Measurements from ENCODE around the gene ABITRAM. TPM values are rescaled to one million over a fixed set of nuclear protein-coding genes. Genes with fewer than 3 reads are reported as not detected.
A peak's percentile ranks its signal among the peaks of the same experiment; 100 is the strongest.

ABITRAM gene
- total and polyA plus RNA-seq, 2 of the 13 experiments (the other 11 are each of a cell fraction or from before 2014, with no cell fraction given): 10.2 to 21.6 TPM

GRCh38 chr9:108894225-108894997 is 39.8 kb upstream of the ABITRAM start (continued):
- no peak for TF ChIP-seq ZFP91 (CRISPR knock-in tag; IDR thresholded peaks at IDR 0.05; ENCODE audit: borderline replicate concordance)
- no peak for TF ChIP-seq ZNF350 (CRISPR knock-in tag; IDR thresholded peaks at IDR 0.05; ENCODE audit: borderline replicate concordance, low read depth)
- TF ChIP-seq SAP130 (CRISPR knock-in tag; IDR thresholded peaks at IDR 0.05; ENCODE audit: low read depth): peak; percentile 90
- no peak for TF ChIP-seq SMARCE1 (IDR thresholded peaks at IDR 0.05; ENCODE audit: borderline replicate concordance)
- TF ChIP-seq SATB2 (CRISPR knock-in tag; IDR thresholded peaks at IDR 0.05): peak; percentile 80; the same call in 1 of the 2 replicates
- no peak for TF ChIP-seq ZNF234 (CRISPR knock-in tag; conservative IDR thresholded peaks at IDR 0.05)
- TF ChIP-seq DZIP1 (CRISPR knock-in tag; IDR thresholded peaks at IDR 0.05): no peak
- TF ChIP-seq ETS1 (CRISPR knock-in tag; IDR thresholded peaks at IDR 0.05): no peak
- TF ChIP-seq ZNF770 (CRISPR knock-in tag; IDR thresholded peaks at IDR 0.05): no peak
- TF ChIP-seq ZNF660 (CRISPR knock-in tag; IDR thresholded peaks at IDR 0.05; ENCODE audit: borderline replicate concordance, low read depth): no peak
- peak; percentile 27; the same call in 1 of the 2 replicates for TF ChIP-seq ZFX (CRISPR knock-in tag; IDR thresholded peaks at IDR 0.05; ENCODE audit: low read depth)
- no peak for TF ChIP-seq U2AF2 (IDR thresholded peaks at IDR 0.05; ENCODE audit: low read depth, low read length)
- peak; percentile 95 for TF ChIP-seq HMG20B (CRISPR knock-in tag; conservative IDR thresholded peaks at IDR 0.05)
- TF ChIP-seq TARDBP (CRISPR knock-in tag; IDR thresholded peaks at IDR 0.05): peak; percentile 93
- peak; percentile 95 for TF ChIP-seq FOXP4 (CRISPR knock-in tag; IDR thresholded peaks at IDR 0.05)
- no peak for TF ChIP-seq ZIK1 (CRISPR knock-in tag; IDR thresholded peaks at IDR 0.05; ENCODE audit: borderline replicate concordance, low read depth)
- TF ChIP-seq KDM5B (CRISPR knock-in tag; IDR thresholded peaks at IDR 0.05; ENCODE audit: borderline replicate concordance): no peak
